CD4-positive, alpha-beta T cell treated with Interleukin-1 beta for 1 hour (primary cell): ENCODE data around the gene NUP93.

Experiments
- DNase-seq, 2 donors: peaks; one replicate each; pipeline ENCODE4 v3.0.0-alpha.2; 2020 to 2022

NUP93 gene

DNA sequence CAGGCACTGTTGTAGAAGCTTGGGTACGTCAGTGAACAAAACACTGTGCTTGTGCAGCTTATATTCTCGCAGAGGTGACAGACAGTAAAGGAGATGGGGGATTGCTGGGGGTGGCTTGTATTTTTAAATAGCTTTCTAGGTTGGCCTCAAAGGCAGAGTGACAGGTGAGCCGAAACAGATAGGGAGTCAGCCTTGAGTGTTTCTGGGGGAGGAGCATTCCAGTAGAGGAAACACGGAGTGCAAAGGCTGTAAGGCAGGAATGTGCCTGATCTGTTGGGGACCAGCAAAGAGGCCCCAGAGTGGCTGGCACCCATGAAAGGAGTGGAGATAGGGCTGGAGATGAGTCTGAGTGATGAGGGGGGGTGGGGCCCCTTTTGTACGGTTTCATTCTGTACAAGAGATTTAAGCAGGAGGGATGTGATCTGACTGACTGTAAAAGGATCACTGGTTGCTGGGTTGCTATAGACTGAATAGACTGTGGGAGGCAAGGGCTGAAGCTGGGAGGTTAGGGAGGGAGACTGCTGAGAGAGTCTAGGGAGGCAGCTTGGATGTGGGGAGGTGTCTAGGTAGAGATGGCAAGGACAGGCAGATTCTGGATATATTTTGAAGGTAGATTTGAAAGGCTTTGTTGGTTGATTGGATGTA, 15.2 kb downstream of the NUP93 start:
- DNase-seq, result no peak

- DNase-seq, result no peak
Measured at GRCh38 chr16:56747486-56748045, 17.6 kb downstream of the NUP93 start.

GRCh38 chr16:56748191-56748590, 18.3 kb downstream of the NUP93 start:
- no peak for DNase-seq

DNA sequence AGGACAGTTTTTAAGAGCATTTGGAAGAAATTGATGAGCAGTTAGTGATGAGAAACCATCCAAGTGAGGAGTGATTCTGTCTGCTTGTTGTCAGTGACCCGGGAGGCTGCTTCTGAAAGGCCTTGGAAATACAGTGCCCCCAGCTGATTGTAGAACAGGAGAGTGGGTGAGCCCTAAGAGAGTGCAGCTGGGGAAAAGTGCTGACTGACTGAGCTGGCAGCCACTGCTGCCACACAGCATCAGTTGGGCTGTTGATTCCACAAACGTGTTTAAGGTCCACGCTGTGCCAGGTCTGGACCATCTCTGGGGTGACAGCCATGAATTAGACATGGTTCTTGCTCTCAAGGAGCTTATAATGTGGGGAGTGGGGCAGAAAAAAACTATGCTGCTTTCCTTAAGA, 18.9 kb downstream of the NUP93 start:
- no peak for DNase-seq

GRCh38 chr16:56749672-56750491, 20.0 kb downstream of the NUP93 start:
- no peak for DNase-seq

- no peak for DNase-seq
Measured at GRCh38 chr16:56753410-56753809, 23.5 kb downstream of the NUP93 start.

DNA sequence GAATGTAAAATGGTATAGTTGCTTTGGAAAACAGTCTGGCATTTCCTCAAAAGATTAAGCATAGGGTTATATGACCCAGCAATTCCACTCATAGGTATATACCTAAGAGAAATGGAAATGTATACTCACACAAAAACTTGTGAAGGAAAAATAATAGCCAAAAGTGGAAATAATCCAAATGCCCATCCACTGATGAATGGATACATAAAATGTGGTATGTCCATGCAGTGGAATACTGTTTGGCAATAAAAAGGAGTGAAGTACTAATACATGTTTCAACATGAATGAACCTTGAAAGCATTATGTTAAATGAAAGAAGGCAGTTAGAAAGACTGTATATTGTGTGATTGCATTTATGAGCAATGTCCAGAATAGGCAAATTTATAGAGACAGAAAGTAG, 25.1 kb downstream of the NUP93 start:
- DNase-seq, result no peak

DNA sequence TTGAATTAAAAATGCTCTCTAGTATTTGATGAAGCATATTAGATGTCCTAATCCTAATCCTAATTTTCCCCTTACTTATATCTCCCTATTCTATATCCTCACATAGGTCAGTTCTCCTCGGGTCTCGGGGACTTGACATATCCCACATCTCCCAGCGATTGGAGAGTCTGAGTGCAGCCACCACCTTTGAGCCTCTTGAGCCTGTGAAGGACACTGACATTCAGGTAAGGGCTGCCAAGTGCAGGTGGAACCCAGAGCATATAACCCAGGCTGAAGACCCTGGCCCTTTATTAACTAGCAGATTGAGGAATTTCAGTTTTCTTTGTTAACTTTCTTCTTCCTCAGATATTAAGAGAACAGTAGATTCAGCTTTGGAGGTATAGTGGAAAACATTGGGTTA, 28.5 kb downstream of the NUP93 start:
- no peak for DNase-seq

DNA sequence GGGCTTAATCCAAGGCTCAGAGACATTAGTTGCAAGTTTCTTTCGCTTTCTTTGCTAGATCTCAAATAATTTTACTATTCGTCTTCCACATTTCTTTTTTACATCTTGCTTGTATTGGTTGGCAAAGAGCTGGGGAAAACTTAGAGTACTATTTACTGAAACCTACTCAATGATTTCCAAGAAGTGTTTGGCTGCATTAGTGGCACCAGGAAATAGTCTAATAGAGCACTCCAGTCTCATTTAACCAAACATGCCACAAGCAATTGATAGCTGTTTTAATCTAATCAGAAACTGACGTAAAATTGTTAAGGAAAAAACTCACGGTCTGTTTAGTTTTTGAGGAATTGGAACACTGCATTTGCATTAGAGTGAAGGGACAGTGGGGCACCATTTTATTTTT, 29.0 kb downstream of the NUP93 start:
- no peak for DNase-seq

GRCh38 chr16:56763291-56763916, 33.5 kb downstream of the NUP93 start:
- no peak for DNase-seq

GRCh38 chr16:56764835-56765234, 34.9 kb downstream of the NUP93 start:
- no peak for DNase-seq

DNA sequence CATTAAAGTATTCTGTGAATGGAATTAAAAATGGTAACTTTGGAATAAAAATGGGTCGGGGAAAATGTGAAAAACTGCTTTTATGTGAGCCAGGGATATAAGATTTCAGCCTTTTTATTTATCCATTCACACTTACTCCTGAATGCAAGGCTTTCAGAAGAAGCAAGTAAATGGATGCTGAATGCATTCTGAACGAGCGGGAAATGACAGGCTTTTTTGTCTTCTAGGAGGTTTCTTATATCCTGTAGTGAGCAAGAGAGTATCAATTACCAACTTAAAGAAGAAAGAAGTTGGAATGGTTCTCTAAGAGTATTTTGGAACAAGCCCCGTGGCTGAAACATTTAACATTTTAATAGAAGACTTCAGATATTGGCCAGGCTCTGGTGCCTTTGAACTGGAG, 36.0 kb downstream of the NUP93 start:
- DNase-seq, result no peak

- DNase-seq, result no peak
Measured at GRCh38 chr16:56767024-56767423, 37.1 kb downstream of the NUP93 start.

GRCh38 chr16:56769677-56770076, 39.7 kb downstream of the NUP93 start:
- DNase-seq, result no peak

DNA sequence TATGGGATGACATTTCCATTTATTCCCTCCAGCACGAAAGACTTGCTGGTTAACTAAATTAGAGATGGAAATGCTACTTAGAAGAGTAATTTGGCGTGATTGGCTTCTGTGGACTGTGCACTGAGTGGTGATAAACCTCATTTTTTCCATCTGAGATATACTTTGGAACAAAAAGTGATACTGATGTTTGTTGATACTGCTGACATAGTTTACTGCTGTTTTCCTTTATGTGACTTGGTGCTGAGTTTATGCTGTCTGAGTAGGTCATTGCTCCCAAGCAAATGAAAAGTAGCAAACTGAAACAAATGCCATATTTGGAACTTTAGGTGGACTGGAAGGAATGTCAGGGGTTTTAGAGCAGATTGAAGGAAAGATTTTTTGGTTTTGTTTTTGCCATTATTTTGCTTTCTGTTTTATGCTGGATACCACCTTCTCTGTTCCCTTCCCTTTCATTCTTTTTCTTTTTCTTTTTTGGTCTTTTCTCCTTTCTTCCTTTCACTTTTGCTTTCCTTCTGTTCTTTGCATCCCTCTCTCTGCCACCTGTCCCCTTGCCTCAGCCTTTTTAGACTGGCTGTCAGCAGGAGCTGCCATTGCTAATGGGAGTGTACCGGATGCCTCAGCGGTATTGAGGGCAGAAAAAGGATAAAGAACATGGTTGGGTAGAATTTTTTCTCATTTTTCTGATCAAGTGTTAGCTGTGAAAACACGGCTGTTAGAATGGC, 41.8 kb downstream of the NUP93 start:
- no peak for DNase-seq

GRCh38 chr16:56773532-56773931, 43.6 kb downstream of the NUP93 start:
- no peak for DNase-seq

GRCh38 chr16:56774016-56774680, 44.2 kb downstream of the NUP93 start:
- no peak for DNase-seq

- no peak for DNase-seq
Measured at GRCh38 chr16:56775162-56775561, 45.2 kb downstream of the NUP93 start.

DNA sequence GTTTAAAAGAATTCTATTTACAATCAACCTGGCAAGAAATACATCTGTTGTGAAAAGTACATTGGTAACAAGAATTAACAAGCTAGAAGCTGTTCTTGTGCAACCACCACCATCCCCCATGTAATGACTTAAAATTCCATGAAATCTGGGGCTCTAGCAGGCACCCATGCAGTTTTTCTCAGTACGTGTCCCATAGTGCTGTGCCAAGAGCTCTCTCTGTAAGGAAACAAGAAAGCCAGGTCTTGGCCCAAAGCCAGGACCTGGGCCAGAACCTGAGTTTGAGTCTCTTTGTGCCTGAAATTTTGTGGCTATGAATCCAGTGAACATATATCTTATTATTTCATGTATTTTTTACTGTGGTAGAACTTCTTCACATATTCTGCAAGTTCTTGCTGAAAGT, 46.6 kb downstream of the NUP93 start:
- DNase-seq, result no peak

GRCh38 chr16:56777001-56777400, 47.1 kb downstream of the NUP93 start:
- no peak for DNase-seq

GRCh38 chr16:56777482-56777881, 47.6 kb downstream of the NUP93 start:
- no peak for DNase-seq

DNA sequence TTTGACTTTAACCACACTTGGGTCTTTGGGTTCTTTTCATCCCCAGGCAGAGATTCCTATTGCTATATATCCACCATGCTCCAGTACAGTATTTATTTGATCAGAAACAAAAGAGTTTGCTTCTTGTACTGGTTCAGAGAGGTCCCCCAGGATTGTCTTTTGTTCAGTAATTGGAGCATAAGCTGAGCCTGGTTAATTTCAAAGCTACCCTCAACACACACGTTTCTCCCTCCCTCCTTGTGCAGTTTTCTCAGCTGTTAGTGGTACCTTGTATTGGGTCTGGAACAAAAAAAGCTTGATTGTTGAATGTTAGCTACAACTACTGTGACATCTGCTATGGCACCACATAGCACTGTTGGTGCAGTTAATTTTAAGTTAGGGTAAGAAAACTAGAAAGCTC, 50.0 kb downstream of the NUP93 start:
- no peak for DNase-seq

DNA sequence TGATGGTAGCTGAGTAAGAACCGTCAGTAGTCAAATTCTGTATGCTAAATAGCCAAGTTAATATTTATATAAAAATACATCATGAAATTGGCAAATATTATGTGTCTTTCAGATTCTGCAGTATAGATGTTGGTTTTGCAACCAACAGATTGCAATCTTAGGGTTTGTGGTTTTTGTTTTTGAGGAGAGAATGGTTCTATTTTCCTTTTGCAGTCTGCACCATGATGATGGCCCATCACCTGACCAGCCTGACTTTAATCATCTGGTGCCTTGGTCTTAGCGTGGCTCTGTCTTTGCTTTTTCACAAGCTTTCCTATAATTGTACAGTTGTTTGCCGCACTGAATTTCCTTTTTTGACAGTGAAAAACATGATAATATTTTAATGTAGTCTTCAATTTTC, 50.7 kb downstream of the NUP93 start:
- DNase-seq, result no peak
